ENCODE results near the gene ILF2. TPM values are rescaled to one million over a fixed set of nuclear protein-coding genes. Genes with fewer than 3 reads are reported as not detected.
A peak's percentile ranks its signal among the peaks of the same experiment; 100 is the strongest.

Gene ILF2
- total RNA-seq, 2 experiments from 2014 or later, result 287 to 334 TPM

- Histone ChIP-seq H4K20me1 (ENCODE audit: insufficient read depth, low read length) (no peaks in the 10 kb centered on the region), H3K9me2 (ENCODE audit: insufficient read depth, low read length) (no peaks in the 10 kb centered on the region), H3K9me3 (ENCODE audit: low read length) (no peaks in the 10 kb centered on the region), H3K27ac (ENCODE audit: low read depth, low read length, poor library complexity, severe bottlenecking) (no peak overlapping the region), H3K4me2 (ENCODE audit: low read length) (no peak overlapping the region), H2AFZ (ENCODE audit: low read length) (no peak overlapping the region), H3K36me3 (ENCODE audit: insufficient read depth, low read length) (peaks cover 5% of the 10 kb centered on the region; the same call in 1 of the 2 replicates), H3K4me3 (ENCODE audit: low read depth, low read length, poor library complexity, severe bottlenecking) (no peak overlapping the region), H3K4me1 (ENCODE audit: insufficient read depth, low read length, poor library complexity, severe bottlenecking) (peaks cover 16% of the 10 kb centered on the region), H3K79me2 (ENCODE audit: insufficient read depth, low read depth, low read length) (no peaks in the 10 kb centered on the region)
- intact Hi-C loops (cut with micrococcal nuclease; ENCODE audit: unreplicated experiment), result no loop called here
- DNase-seq (ENCODE audit: low spot score), result no peak
- BruUV-seq (replicated peaks), result no TSS peak
- POLR2A ChIA-PET, result interaction anchor here (1.0 to 1.5 kb wide), 2 partner anchors 8 to 15 kb away, joined by 3 to 4 read pairs; partner anchors contain the start of genes CHTOP and S100A13
- CTCF ChIA-PET (ENCODE audit: unreplicated experiment), result interaction anchor here (1.1 kb wide), 1 partner anchor 47 kb away, joined by 5 read pairs; no protein-coding TSS in a partner anchor
- TF ChIP-seq EZH2phosphoT487 (IDR thresholded peaks at IDR 0.05; ENCODE audit: borderline replicate concordance, low read depth, low read length), result no peak
- TF ChIP-seq, protein P1, sequence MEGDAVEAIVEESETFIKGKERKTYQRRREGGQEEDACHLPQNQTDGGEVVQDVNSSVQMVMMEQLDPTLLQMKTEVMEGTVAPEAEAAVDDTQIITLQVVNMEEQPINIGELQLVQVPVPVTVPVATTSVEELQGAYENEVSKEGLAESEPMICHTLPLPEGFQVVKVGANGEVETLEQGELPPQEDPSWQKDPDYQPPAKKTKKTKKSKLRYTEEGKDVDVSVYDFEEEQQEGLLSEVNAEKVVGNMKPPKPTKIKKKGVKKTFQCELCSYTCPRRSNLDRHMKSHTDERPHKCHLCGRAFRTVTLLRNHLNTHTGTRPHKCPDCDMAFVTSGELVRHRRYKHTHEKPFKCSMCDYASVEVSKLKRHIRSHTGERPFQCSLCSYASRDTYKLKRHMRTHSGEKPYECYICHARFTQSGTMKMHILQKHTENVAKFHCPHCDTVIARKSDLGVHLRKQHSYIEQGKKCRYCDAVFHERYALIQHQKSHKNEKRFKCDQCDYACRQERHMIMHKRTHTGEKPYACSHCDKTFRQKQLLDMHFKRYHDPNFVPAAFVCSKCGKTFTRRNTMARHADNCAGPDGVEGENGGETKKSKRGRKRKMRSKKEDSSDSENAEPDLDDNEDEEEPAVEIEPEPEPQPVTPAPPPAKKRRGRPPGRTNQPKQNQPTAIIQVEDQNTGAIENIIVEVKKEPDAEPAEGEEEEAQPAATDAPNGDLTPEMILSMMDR (conservative IDR thresholded peaks at IDR 0.05; ENCODE audit: low read length), result no peak
Observed at GRCh38 chr1:153619171-153619570, 51.6 kb downstream of the ILF2 start.

GRCh38 chr1:153617663-153618062 is 53.1 kb downstream of the ILF2 start:
- intact Hi-C loops (cut with micrococcal nuclease; ENCODE audit: unreplicated experiment), result loop anchor here (1.0 kb wide), 1 partner anchor 45 kb away; no protein-coding TSS in a partner anchor
- no peaks in the 10 kb centered on the region for H3K9me2 ChIP-seq (ENCODE audit: insufficient read depth, low read length)
- H3K9me3 ChIP-seq (ENCODE audit: low read length), result no peaks in the 10 kb centered on the region
- no peak overlapping the region for H3K27ac ChIP-seq (ENCODE audit: low read depth, low read length, poor library complexity, severe bottlenecking)
- H3K4me1 ChIP-seq (ENCODE audit: insufficient read depth, low read length, poor library complexity, severe bottlenecking), result peaks cover 8% of the 10 kb centered on the region
- POLR2A ChIA-PET, result interaction anchor here (0.5 to 1.5 kb wide), 2 partner anchors 9 to 1828 kb away, joined by 3 read pairs; partner anchors contain the start of gene S100A13
- peak; percentile 66 for DNase-seq (ENCODE audit: low spot score)
- H3K36me3 ChIP-seq (ENCODE audit: insufficient read depth, low read length), result peaks cover 5% of the 10 kb centered on the region; the same call in 1 of the 2 replicates
- H2AFZ ChIP-seq (ENCODE audit: low read length), result no peak overlapping the region
- CTCF ChIA-PET (ENCODE audit: unreplicated experiment), result interaction anchor here (0.6 kb wide), 1 partner anchor 46 kb away, joined by 3 read pairs; no protein-coding TSS in a partner anchor
- BruUV-seq (replicated peaks), result no TSS peak
- no peaks in the 10 kb centered on the region for H4K20me1 ChIP-seq (ENCODE audit: insufficient read depth, low read length)
- H3K79me2 ChIP-seq (ENCODE audit: insufficient read depth, low read depth, low read length), result no peaks in the 10 kb centered on the region
- no peak overlapping the region for H3K4me3 ChIP-seq (ENCODE audit: low read depth, low read length, poor library complexity, severe bottlenecking)
- TF ChIP-seq, protein P1 (conservative IDR thresholded peaks at IDR 0.05; ENCODE audit: low read length), result peak; percentile 69
- TF ChIP-seq EZH2phosphoT487 (IDR thresholded peaks at IDR 0.05; ENCODE audit: borderline replicate concordance, low read depth, low read length), result no peak
- H3K4me2 ChIP-seq (ENCODE audit: low read length), result peak overlapping the region; percentile 9; the same call in 1 of the 2 replicates

DNA sequence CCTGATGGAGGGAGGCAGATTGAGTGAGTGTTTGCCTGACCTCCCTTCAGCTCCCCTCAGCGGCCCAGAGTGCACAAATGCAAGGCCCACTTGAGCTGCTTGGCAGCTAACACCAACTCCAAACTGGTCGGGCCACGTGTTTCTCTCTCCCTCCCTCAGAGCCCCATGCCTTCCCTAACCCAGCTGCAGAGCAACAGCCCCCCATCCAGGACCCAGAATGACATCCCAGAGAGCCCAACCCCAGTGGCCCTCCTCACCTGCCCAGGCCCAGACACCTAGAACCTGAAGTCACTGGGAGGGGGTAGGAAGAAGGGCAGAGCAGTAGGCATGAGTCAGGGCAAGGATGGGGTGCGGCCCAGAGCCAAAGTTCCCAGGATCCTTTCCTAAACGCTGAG is 53.9 kb downstream of the ILF2 start:
- no peaks in the 10 kb centered on the region for H3K9me3 ChIP-seq (ENCODE audit: low read length)
- ChIA-PET POLR2A (no interaction called here), CTCF (ENCODE audit: unreplicated experiment) (interaction anchor here (0.6 kb wide), 1 partner anchor 39 kb away, joined by 3 read pairs; no protein-coding TSS in a partner anchor)
- H4K20me1 ChIP-seq (ENCODE audit: insufficient read depth, low read length), result no peaks in the 10 kb centered on the region
- no TSS peak for BruUV-seq (replicated peaks)
- H3K4me3 ChIP-seq (ENCODE audit: low read depth, low read length, poor library complexity, severe bottlenecking), result no peak overlapping the region
- H2AFZ ChIP-seq (ENCODE audit: low read length), result no peak overlapping the region
- DNase-seq (ENCODE audit: low spot score), result no peak
- H3K4me2 ChIP-seq (ENCODE audit: low read length), result no peak overlapping the region
- H3K36me3 ChIP-seq (ENCODE audit: insufficient read depth, low read length), result peaks cover 5% of the 10 kb centered on the region; the same call in 1 of the 2 replicates
- intact Hi-C loops (cut with micrococcal nuclease; ENCODE audit: unreplicated experiment), result loop anchor here (1.0 kb wide), 1 partner anchor 45 kb away; no protein-coding TSS in a partner anchor
- peaks cover 5% of the 10 kb centered on the region for H3K4me1 ChIP-seq (ENCODE audit: insufficient read depth, low read length, poor library complexity, severe bottlenecking)
- H3K27ac ChIP-seq (ENCODE audit: low read depth, low read length, poor library complexity, severe bottlenecking), result no peak overlapping the region
- H3K9me2 ChIP-seq (ENCODE audit: insufficient read depth, low read length), result no peaks in the 10 kb centered on the region
- H3K79me2 ChIP-seq (ENCODE audit: insufficient read depth, low read depth, low read length), result no peaks in the 10 kb centered on the region
- TF ChIP-seq, protein P1 (conservative IDR thresholded peaks at IDR 0.05; ENCODE audit: low read length), result no peak
- no peak for TF ChIP-seq EZH2phosphoT487 (IDR thresholded peaks at IDR 0.05; ENCODE audit: borderline replicate concordance, low read depth, low read length)

Data from OCI-LY7 (cell line).